ENCODE results near the gene USP31.

Gene USP31

GRCh38 chr16:23059433-23059832 is 89.8 kb downstream of the USP31 start:
- DNase-seq: no peak

- DNase-seq: no peak
Measured at GRCh38 chr16:23058576-23058975, 90.7 kb downstream of the USP31 start.

GRCh38 chr16:23057013-23057596 is 92.1 kb downstream of the USP31 start:
- no peak for DNase-seq

- peak; percentile 33 to 34 for DNase-seq
Measured at GRCh38 chr16:23055481-23055880, 93.8 kb downstream of the USP31 start.

- DNase-seq: no peak
Measured at GRCh38 chr16:23052908-23053580, 96.2 kb downstream of the USP31 start.

- no peak for DNase-seq
Measured at GRCh38 chr16:23052221-23052620, 97.0 kb downstream of the USP31 start.

GRCh38 chr16:23051587-23051986 is 97.7 kb downstream of the USP31 start:
- DNase-seq: no peak

- DNase-seq: no peak
Measured at GRCh38 chr16:23048164-23048563, 101.1 kb downstream of the USP31 start.

- no peak for DNase-seq
Measured at GRCh38 chr16:23045025-23045424, 104.2 kb downstream of the USP31 start.

GRCh38 chr16:23040246-23040645 is 109.0 kb downstream of the USP31 start:
- DNase-seq: no peak

GRCh38 chr16:23039118-23039517 is 110.1 kb downstream of the USP31 start:
- DNase-seq: no peak

GRCh38 chr16:23035240-23035639 is 114.0 kb downstream of the USP31 start:
- no peak for DNase-seq

- no peak for DNase-seq
Measured at GRCh38 chr16:23031508-23032098, 117.6 kb downstream of the USP31 start.

- no peak for DNase-seq
Measured at GRCh38 chr16:23029733-23030420, 119.4 kb downstream of the USP31 start.

GRCh38 chr16:23027386-23027785 is 121.9 kb downstream of the USP31 start:
- no peak for DNase-seq

GRCh38 chr16:23026784-23027362 is 122.4 kb downstream of the USP31 start:
- DNase-seq: peak in 1 of 2 experiments; percentile 0

- DNase-seq: no peak
Measured at GRCh38 chr16:23025692-23026307, 123.5 kb downstream of the USP31 start.

- no peak for DNase-seq
Measured at GRCh38 chr16:23024044-23024443, 125.2 kb downstream of the USP31 start.

- no peak for DNase-seq
Measured at GRCh38 chr16:23020084-23020483, 129.2 kb downstream of the USP31 start.

GRCh38 chr16:23016368-23016767 is 132.9 kb downstream of the USP31 start:
- no peak for DNase-seq

- no peak for DNase-seq
Measured at GRCh38 chr16:23015580-23015979, 133.7 kb downstream of the USP31 start.

- DNase-seq: peak; percentile 33 to 35
Measured at GRCh38 chr16:23014592-23014991, 134.7 kb downstream of the USP31 start.
